GM19043 (cell line): Measurements from ENCODE around the gene ELOVL5.
"Not testable (repeated sequence)": the region's sequence is repeated elsewhere in the genome, so short reads cannot be mapped to it uniquely, and the experiment has no call there.

Experiments used
- ATAC-seq: cut with Tn5 transposase; IDR thresholded peaks from one replicate; pipeline ENCODE4 v1.9.1; 2021; ENCODE audit warnings: low read depth; ENCODE audit not compliant: unreplicated experiment

The ELOVL5 gene, protein sequence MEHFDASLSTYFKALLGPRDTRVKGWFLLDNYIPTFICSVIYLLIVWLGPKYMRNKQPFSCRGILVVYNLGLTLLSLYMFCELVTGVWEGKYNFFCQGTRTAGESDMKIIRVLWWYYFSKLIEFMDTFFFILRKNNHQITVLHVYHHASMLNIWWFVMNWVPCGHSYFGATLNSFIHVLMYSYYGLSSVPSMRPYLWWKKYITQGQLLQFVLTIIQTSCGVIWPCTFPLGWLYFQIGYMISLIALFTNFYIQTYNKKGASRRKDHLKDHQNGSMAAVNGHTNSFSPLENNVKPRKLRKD

DNA sequence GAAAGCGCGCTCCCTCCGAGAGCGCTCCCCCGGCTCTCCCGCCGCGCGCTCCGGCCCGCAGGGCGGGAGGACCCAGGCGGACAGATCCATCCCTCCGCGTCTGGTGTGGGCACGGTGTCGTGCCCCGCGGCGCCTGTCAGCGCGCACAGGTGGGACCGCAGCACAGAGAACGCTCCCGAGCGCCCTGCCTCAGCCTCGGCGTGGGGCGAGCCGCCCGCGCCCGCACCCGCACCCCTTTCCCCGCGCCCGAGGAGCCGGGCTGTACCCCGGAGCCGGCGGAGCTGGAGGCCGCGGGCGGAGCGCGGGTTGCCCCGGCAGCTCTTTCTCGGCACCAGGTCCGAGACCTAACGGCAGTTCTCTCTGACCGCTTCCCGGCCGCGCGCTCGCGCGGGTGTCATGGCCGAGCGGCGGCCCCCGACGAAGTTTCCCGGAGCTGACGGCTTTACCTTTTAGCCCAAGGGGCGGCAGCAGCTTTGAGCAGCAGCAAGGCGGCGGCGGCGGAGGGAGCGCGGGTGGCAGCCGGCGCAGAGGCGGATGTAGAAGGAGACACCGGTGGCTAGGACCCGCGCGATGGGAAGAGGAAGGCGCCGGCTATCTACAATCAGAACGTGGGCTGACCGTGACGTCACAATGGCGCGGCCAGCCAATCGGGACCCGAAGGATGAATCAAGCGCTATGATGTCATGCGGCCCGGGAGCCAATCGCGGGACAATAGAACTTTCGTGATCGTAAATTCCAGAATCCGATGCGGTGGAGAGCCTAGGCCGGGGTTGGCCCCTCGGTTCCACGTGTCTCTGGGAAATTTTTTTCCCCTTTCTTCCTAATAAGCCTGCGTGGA lies at the start of gene ELOVL5:
ELOVL5 (minus strand) TSS at position 580 of the 838 bp plus-strand sequence. CDS start 53,251 bp downstream, outside the sequence.
- peak; percentile 62 for ATAC-seq

DNA sequence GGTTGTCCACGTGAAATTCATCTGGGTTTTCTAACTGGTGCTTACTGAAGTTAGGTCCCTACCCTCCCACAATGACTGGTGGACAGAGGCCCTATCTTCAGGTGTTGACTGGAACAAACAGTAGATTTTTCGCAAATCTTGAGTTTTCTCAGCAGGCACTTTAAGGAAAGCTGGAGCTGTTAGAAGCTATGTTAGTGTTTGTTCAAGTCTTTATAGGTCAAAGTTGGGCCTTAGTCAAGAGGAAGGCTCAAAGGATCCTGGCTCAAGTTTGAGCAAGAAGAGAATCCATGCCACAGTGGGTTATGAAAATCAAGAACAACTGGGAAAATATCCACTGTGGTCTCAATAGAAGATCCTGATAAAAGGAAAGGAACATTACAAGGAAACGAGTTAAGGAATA lies 48.5 kb upstream of the ELOVL5 start:
- no peak for ATAC-seq

DNA sequence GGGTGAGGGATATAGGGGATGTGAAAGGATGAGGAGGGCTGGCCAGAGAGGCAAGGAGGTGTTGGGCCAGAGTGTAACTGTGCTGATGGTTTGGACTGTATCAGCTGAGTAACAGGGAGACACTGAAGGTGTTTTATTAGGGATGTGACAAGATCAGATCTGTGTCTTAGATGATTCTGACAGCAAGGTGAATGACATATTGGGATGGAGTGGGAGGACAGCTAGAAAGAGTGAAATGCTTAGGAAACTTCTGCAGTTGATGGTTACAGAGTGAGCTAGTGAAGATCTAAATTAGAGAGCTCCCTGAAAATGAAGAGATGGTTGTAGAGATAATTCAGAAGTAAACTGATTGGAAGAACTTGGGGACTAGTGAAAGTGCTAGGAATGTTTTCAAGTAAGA lies 47.2 kb upstream of the ELOVL5 start:
- ATAC-seq: no peak

DNA sequence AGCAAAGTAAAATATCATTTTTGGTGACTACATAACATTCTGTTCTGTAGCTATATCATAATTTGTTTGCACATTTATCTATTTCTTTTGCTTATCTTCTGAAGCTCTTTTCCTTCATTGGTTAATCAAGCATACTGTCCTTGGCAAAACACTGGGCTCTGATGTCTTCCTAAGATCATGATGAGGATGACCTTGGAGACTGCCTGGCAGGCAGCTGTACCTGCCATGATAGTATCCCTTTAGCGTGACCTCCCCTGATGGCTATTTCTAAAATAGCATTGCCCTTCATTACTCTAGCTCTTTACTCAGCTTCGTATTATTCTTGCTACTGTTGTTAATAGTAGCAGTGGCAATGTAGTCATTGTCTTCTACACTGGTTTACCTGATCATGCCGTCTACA lies 46.0 kb upstream of the ELOVL5 start:
- no peak for ATAC-seq

DNA sequence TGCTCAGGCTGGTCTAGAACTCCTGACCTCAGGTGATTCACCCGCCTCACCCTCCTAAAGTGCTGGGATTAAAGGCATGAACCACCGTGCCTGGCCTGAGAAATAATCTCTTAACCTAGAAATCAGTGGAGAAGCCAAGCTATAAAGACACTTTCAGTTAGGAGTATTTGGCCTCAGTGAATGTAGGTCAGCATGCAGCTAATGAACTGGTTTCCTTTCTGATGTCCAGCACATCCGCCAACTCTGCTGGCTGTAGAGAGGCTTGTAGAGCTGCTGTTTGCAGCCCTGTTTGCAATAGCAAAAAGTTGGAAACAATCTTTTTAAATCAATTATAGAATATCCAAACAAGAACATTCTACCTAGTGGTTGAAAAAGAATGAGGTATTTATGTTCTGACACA lies 42.4 kb upstream of the ELOVL5 start:
- no peak for ATAC-seq

DNA sequence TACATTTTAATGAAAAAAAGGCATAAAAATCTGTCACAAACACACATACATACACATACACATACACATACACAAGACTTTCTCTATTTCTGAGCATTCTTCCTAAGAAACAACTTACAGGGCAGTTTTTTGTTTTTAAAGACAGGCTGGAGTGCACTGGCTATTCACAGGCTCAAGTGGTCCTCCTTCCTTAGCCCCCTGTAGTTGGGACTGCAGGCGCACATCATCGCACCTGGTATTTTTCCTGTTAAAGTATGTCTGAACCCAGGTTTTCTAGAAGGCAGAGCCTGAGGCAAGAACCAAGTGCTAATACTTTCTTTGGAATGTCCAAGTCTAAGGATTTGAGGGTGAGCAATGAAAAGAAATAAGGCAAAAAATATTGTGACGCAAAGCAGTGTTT lies 41.3 kb upstream of the ELOVL5 start:
- ATAC-seq: no peak

DNA sequence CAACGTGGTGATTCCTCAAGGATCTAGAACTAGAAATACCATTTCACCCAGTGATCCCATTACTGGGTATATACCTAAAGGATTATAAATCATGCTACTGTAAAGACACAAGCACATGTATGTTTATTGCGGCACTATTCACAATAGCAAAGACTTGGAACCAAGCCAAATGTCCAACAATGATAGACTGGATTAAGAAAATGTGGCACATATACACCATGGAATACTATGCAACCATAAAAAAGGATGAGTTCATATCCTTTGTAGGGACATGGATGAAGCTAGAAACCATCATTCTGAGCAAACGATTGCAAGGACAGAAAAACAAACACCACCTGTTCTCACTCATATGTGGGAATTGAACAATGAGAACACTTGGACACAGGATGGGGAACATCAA lies 39.9 kb upstream of the ELOVL5 start:
- ATAC-seq: not testable (repeated sequence)

DNA sequence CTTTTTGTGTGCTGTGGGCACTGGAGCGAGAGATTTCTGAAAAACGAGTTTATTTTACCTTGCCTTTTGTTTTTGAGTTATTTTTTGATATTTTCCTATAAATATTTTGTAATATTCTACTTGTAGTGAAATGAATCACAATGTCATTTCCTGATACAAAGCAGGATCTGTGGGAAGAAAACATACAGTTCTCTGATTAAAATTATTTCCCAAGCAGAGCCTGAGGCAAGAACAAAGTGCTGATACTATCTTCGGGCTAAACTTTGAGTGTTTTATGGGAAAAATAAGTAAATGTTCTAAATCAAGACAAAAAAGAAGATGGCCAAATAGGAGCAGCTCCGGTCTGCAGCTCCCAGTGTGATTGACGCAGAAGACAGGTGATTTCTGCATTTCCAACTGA lies 33.7 kb upstream of the ELOVL5 start:
- no peak for ATAC-seq

DNA sequence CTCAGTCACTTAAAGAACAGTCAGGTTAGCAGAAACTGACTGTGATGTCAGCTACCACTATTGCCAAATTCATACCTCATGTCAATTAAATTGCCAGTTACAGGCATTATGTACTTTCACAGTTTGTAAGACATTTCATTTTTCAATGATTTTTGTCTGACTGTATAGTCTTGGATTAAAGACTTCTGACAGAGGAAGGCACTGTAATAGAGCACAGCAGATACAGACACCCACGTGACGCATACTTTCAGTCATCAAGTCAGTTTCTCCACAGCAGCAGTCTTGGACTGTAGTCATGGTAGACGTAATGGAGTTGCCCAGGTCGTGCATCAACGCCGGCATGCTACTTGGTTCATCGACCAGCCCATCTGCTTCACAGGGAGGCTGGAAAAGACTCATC lies 29.5 kb upstream of the ELOVL5 start:
- ATAC-seq: no peak

DNA sequence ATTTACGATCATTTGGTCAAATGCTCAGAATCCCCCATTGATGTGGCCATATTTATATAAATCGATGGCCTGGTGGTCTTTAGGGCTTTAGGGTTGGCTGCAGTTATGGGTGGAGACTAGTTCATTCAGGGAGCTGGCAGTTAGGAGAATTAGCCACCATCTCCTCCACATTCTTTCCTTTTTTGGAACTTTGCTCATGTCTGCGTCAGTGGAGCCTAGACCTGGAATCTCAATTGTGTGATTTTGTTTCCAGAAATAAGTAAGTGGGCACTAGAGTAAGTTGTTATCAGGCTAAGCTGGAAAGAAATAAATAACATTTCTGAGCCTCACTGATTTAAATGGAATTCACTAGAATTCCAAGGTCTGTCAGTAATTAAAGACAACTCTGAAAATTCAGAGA lies 29.0 kb upstream of the ELOVL5 start:
- no peak for ATAC-seq

DNA sequence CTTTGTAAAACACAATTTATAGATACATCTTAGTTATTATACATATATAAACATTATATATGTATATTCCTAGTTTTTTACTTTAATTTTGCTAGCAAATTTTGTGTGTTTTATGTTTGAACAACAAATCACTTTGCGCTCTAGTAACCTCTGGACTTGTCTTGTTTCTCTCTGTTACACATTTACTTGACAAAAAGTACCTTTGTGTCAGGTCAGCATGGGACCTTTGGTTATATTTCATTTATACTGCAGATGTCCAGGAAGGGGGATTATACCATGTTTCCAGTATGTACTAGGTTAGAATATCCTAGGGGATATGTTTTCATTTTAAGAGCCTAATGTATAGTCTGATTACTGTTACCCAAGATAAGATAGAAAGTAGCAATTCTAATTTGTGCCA lies 28.5 kb upstream of the ELOVL5 start:
- no peak for ATAC-seq

DNA sequence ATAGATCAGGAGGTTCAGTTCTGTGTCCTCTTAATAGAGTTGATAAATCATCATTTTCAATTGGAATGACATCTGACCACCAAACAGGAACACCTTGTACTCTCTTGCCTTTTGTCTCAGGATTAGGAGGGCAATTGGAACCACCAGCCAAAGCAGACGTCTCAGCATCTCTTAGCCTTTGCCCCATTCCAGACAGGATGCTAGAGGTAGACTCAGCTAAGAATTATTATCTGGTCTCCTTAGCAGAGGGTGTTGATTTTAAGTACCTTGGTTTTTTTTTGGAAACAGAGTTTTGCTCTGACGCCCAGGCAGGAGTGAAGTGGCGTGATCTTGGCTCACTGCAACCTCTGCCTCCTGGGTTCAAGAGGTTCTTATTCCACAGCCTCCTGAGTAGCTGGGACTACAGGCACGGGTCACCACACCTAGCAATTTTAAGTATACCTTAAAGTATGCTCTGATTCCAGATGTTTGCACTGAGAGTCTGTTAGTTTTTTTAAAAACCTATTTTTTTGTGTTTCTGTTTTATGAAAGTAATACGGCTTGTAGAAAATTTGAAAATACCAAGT lies 28.0 kb upstream of the ELOVL5 start:
- no peak for ATAC-seq

DNA sequence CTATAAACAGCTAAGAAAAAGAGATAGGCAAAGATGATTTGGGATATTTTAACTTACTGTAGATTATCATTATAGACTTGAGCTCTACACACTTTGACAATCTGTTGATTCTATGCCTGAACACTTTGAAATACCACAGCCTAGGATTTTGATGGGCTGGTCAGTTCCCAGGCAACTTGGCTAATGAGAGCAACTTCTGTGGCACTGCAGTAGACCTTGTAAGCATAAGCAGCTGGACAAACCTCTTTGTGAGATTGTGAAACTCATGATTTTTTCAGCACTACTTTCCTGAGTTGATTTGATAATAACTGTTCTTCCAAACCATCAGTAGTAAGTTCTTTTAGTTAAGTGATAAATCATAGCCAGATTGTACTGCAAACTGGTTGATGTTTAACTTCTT lies 27.1 kb upstream of the ELOVL5 start:
- ATAC-seq: no peak

DNA sequence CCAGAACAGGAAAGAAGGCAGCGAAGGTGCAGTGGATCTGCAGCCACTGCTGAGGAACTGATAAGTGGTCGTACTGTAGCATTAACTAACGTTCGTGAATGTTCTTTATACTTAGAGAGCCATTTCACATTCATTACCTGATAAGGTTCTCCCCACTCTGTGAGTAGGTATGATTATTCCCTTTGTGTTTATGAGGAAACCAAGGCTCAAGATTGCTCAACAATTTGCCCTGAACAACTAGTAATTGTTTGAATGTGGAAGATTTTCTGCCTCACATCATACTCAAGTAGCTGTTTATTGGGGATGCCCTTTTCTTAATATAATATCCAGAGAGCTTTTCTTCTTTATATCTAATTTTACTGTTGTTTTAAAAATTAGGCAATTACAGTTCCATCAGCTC lies 24.9 kb upstream of the ELOVL5 start:
- no peak for ATAC-seq

DNA sequence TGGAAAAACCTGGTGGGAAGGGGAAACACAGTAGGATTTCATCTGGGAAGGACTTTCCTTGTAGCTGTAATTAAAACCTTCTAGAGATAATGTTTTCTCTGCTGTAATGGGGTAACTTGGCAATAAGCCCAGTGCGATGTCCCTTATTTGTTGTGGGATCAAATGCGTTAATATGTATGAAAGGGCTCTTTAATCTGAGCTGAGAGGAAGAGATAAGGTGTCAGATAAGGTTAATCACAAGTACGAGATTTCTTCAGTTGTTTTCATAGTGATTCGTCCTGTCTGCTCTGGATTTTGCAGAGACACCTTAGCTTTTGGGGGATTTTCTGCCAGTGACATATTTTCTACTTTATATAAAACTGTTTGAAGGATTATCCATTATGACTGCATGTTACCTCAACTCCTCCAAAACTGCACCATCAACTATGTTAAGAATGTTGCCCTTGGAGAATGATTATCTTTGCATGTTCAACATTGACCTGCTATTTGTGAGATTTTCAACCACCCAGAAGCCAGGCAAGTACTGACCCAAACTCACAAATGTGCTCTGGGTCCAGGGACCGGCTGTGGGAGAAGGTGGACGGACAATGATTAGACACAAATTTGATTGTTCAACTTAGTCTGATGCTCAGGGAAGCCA lies 21.2 kb upstream of the ELOVL5 start:
- ATAC-seq: no peak

DNA sequence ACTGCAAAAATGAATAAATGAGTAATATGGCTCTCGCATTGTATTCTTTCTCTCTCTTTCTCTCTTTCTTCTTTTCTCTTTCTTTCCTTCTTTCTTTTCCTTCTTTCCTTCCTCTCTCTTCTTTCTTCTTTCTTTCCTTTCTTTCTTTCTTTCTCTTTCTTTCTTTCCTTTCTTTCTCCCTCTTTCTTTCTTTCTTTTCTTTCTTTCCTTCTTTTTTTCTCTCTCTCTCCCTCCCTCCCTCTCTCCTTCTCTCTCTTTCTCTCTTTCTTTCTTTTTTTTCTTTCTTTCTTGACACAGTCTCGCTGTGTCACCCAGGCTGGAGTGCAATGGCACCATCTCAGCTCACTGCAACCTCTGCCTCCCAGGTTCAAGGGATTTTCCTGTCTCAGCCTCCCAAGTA lies 20.3 kb upstream of the ELOVL5 start:
- no peak for ATAC-seq

DNA sequence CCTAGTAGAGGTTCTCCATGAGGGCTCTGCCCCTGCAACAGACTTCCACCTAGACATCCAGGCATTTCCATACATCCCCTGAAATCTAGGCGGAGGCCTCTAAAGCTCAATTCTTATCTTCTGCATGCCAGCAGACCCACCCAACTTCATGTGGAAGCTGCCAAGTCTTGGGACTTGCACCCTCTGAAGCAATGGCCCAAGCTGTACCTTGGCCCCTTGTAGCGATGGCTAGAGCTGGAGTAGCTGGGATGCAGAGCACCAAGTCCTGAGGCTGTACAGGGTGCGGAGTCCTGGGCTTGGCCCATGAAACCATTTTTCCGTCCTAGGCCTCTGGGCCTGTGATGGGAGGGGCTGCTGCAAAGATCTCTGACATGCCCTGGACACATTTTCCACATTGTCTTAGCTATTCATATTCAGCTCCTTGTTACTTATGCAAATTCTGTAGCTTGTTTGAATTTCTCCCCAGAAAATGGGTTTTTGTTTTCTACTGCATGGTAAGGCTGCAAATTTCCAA lies 17.4 kb upstream of the ELOVL5 start:
- ATAC-seq: no peak

DNA sequence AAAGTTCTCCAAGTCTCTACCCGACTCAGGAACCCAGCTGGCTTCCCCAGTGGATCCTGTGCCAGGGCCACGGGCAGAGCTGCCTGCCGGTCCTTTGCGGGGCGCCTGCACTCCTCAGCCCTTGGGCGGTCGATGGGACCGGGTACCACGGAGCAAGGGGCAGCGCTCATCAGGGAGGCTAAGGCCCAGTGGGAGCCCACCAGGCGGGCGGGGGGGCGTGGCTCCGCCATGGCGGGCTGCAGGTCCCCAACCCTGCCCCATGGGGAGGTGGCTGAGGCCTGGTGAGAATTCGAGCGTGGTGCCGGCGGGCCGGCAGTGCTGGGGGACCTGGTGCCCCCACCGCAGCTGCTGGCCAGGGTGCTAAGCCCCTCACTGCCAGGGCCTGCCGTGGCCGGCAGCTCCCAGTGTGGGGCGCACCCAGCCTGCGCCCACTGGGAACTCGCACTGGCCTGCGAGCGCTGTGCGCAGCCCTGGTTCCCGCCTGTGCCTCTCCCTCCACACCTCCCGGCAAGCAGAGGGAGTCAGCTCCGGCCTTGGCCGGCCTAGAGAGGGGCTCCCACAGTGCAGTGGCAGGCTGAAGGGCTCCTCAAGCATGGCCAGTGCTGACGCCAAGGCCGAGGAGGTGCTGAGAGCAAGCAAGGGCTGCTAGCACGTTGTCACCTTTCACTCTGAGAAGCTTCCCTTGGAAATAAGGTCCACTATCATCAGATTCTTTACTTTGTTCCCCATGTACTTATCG lies 14.8 kb upstream of the ELOVL5 start:
- ATAC-seq: no peak

DNA sequence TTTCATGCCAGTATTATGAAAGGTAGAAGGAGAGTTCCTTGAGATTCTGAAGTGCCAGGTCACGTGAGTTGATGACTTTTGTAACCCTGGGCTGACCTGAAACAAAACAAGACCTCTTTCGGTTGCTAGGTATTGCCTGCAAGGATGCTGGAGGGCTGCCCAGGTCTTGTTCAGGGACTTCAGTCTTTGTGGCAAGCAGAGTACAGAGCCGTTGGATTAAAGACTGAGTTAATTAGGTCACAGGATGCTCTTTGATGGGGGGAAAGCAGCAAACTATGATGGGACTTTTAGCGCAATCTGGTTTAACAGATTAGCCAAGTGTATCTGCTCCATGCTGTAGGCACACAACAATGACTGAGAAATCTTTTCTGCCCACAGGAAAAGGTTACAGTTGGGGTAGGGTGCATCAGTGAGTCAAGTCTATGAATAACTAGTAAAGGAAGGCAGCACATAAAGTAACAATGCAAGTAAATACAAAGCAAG lies 12.8 kb upstream of the ELOVL5 start:
- peak; percentile 22 for ATAC-seq
